Measurements from ENCODE around the gene WFDC12. TPM values are rescaled to one million over a fixed set of nuclear protein-coding genes. Genes with fewer than 3 reads are reported as not detected.

The WFDC12 gene
- total RNA-seq, 2 donors from 2014 or later = not detected

GRCh38 chr20:45109634-45110033 lies 14.6 kb downstream of the WFDC12 start:
- Mint-ChIP-seq H3K36me3 (ENCODE audit: low read depth) (no peaks in the 10 kb centered on the region), H3K27me3 (no peaks in the 10 kb centered on the region), H3K27ac (no peak overlapping the region), H3K4me1 (no peaks in the 10 kb centered on the region), H3K9me3 (no peaks in the 10 kb centered on the region), H3K4me3 (no peak overlapping the region)
- no peak for ATAC-seq (replicated peaks)

- ATAC-seq (replicated peaks) = no peak
- H3K36me3 Mint-ChIP-seq (ENCODE audit: low read depth) = no peaks in the 10 kb centered on the region
- H3K4me1 Mint-ChIP-seq = peaks cover 5% of the 10 kb centered on the region
- H3K27me3 Mint-ChIP-seq = peaks cover 12% of the 10 kb centered on the region
- no peak overlapping the region for H3K27ac Mint-ChIP-seq
- no peaks in the 10 kb centered on the region for H3K9me3 Mint-ChIP-seq
- H3K4me3 Mint-ChIP-seq = no peak overlapping the region
Observed at GRCh38 chr20:45105317-45105716, 18.9 kb downstream of the WFDC12 start.

- H3K36me3 Mint-ChIP-seq (ENCODE audit: low read depth) = no peaks in the 10 kb centered on the region
- no peaks in the 10 kb centered on the region for H3K9me3 Mint-ChIP-seq
- H3K27ac Mint-ChIP-seq = no peak overlapping the region
- no peak for ATAC-seq (replicated peaks)
- H3K27me3 Mint-ChIP-seq = peaks cover 18% of the 10 kb centered on the region
- H3K4me1 Mint-ChIP-seq = peaks cover 5% of the 10 kb centered on the region
- H3K4me3 Mint-ChIP-seq = no peak overlapping the region
Observed at GRCh38 chr20:45104786-45105185, 19.5 kb downstream of the WFDC12 start.

- no peak for ATAC-seq (replicated peaks)
- no peak overlapping the region for H3K4me3 Mint-ChIP-seq
- peaks cover 29% of the 10 kb centered on the region for H3K27me3 Mint-ChIP-seq
Observed at GRCh38 chr20:45103072-45103471, 21.2 kb downstream of the WFDC12 start.

GRCh38 chr20:45101333-45101850 lies 22.9 kb downstream of the WFDC12 start:
- ATAC-seq (replicated peaks) = no peak
- Mint-ChIP-seq H3K9me3 (no peaks in the 10 kb centered on the region), H3K4me1 (peaks cover 5% of the 10 kb centered on the region), H3K27ac (no peak overlapping the region), H3K36me3 (ENCODE audit: low read depth) (peaks cover 5% of the 10 kb centered on the region), H3K27me3 (peaks cover 38% of the 10 kb centered on the region), H3K4me3 (no peak overlapping the region)

More at GRCh38 chr20:45103072-45103471, 21.2 kb downstream of the WFDC12 start:
- no peak overlapping the region for H3K27ac Mint-ChIP-seq
- H3K9me3 Mint-ChIP-seq = no peaks in the 10 kb centered on the region
- no peaks in the 10 kb centered on the region for H3K36me3 Mint-ChIP-seq (ENCODE audit: low read depth)
- H3K4me1 Mint-ChIP-seq = peaks cover 5% of the 10 kb centered on the region

GRCh38 chr20:45100563-45101245 lies 23.6 kb downstream of the WFDC12 start, which contains the start of gene KCNS1:
Gene KCNS1 (minus strand): TSS chr20:45101127. CDS start chr20:45099236, 1,891 bp downstream.
- peak; percentile 16 for ATAC-seq (replicated peaks)
- H3K4me1 Mint-ChIP-seq = peaks cover 5% of the 10 kb centered on the region
- H3K27me3 Mint-ChIP-seq = peaks cover 39% of the 10 kb centered on the region
- peaks cover 5% of the 10 kb centered on the region for H3K36me3 Mint-ChIP-seq (ENCODE audit: low read depth)
- no peak within 1 kb of the TSS for H3K4me3 Mint-ChIP-seq
- no peaks in the 10 kb centered on the region for H3K9me3 Mint-ChIP-seq
- no peak within 1 kb of the TSS for H3K27ac Mint-ChIP-seq

GRCh38 chr20:45098103-45098773 lies 26.0 kb downstream of the WFDC12 start:
- no peak for ATAC-seq (replicated peaks)
- Mint-ChIP-seq H3K4me3 (peak overlapping the region; percentile 66), H3K9me3 (no peaks in the 10 kb centered on the region), H3K4me1 (peaks cover 5% of the 10 kb centered on the region), H3K27me3 (peaks cover 39% of the 10 kb centered on the region), H3K27ac (no peak overlapping the region), H3K36me3 (ENCODE audit: low read depth) (peaks cover 5% of the 10 kb centered on the region)

GRCh38 chr20:45097485-45098102 lies 26.7 kb downstream of the WFDC12 start:
- H3K4me1 Mint-ChIP-seq = peaks cover 5% of the 10 kb centered on the region
- peaks cover 5% of the 10 kb centered on the region for H3K36me3 Mint-ChIP-seq (ENCODE audit: low read depth)
- no peaks in the 10 kb centered on the region for H3K9me3 Mint-ChIP-seq
- no peak overlapping the region for H3K27ac Mint-ChIP-seq
- ATAC-seq (replicated peaks) = peak; percentile 60
- H3K27me3 Mint-ChIP-seq = peaks cover 39% of the 10 kb centered on the region
- peak overlapping the region; percentile 66 for H3K4me3 Mint-ChIP-seq

GRCh38 chr20:45096781-45097180 lies 27.5 kb downstream of the WFDC12 start:
- Mint-ChIP-seq H3K4me3 (no peak overlapping the region), H3K27me3 (peaks cover 35% of the 10 kb centered on the region), H3K9me3 (no peaks in the 10 kb centered on the region), H3K36me3 (ENCODE audit: low read depth) (peaks cover 5% of the 10 kb centered on the region), H3K4me1 (peaks cover 5% of the 10 kb centered on the region), H3K27ac (no peak overlapping the region)
- ATAC-seq (replicated peaks) = no peak

- Mint-ChIP-seq H3K4me1 (no peaks in the 10 kb centered on the region), H3K4me3 (no peak overlapping the region), H3K27ac (no peak overlapping the region), H3K36me3 (ENCODE audit: low read depth) (peaks cover 11% of the 10 kb centered on the region), H3K27me3 (peaks cover 30% of the 10 kb centered on the region), H3K9me3 (no peaks in the 10 kb centered on the region)
- peak; percentile 55 for ATAC-seq (replicated peaks)
Observed at GRCh38 chr20:45095805-45096238, 28.4 kb downstream of the WFDC12 start.

- no peak for ATAC-seq (replicated peaks)
- Mint-ChIP-seq H3K4me3 (no peak overlapping the region), H3K27ac (no peak overlapping the region), H3K36me3 (ENCODE audit: low read depth) (peaks cover 12% of the 10 kb centered on the region), H3K9me3 (no peaks in the 10 kb centered on the region), H3K4me1 (no peaks in the 10 kb centered on the region), H3K27me3 (peaks cover 24% of the 10 kb centered on the region)
Observed at GRCh38 chr20:45094864-45095574, 29.2 kb downstream of the WFDC12 start.

GRCh38 chr20:45094201-45094600 lies 30.1 kb downstream of the WFDC12 start:
- H3K4me1 Mint-ChIP-seq = no peaks in the 10 kb centered on the region
- H3K4me3 Mint-ChIP-seq = no peak overlapping the region
- no peaks in the 10 kb centered on the region for H3K9me3 Mint-ChIP-seq
- peaks cover 12% of the 10 kb centered on the region for H3K36me3 Mint-ChIP-seq (ENCODE audit: low read depth)
- ATAC-seq (replicated peaks) = no peak
- no peak overlapping the region for H3K27ac Mint-ChIP-seq
- H3K27me3 Mint-ChIP-seq = peaks cover 16% of the 10 kb centered on the region

GRCh38 chr20:45092898-45093297 lies 31.4 kb downstream of the WFDC12 start:
- Mint-ChIP-seq H3K27ac (no peak overlapping the region), H3K36me3 (ENCODE audit: low read depth) (peaks cover 15% of the 10 kb centered on the region), H3K27me3 (peaks cover 10% of the 10 kb centered on the region), H3K9me3 (no peaks in the 10 kb centered on the region), H3K4me3 (no peak overlapping the region), H3K4me1 (no peaks in the 10 kb centered on the region)
- no peak for ATAC-seq (replicated peaks)

- Mint-ChIP-seq H3K27me3 (peaks cover under 1% of the 10 kb centered on the region), H3K36me3 (ENCODE audit: low read depth) (peaks cover 25% of the 10 kb centered on the region), H3K4me1 (no peaks in the 10 kb centered on the region), H3K9me3 (no peaks in the 10 kb centered on the region), H3K27ac (peak overlapping the region; percentile 70), H3K4me3 (no peak overlapping the region)
- no peak for ATAC-seq (replicated peaks)
Observed at GRCh38 chr20:45091366-45091765, 32.9 kb downstream of the WFDC12 start.
